Aortic smooth muscle cell (primary cell): ENCODE data around the gene SNAPC3. TPM values are rescaled to one million over a fixed set of nuclear protein-coding genes. Genes with fewer than 3 reads are reported as not detected.

ENCODE experiments used
- total RNA-seq: library from RNA; depleted of rRNA; stranded (reverse); fragments of >200 nt; gene quantifications from 2 replicates; pipeline ENCODE4 v1.2.3, GENCODE V29; 2014

The SNAPC3 gene
- 47.5 and 48.7 TPM in 2 replicates for total RNA-seq

GRCh38 chr9:15422372-15423230 is at the start of gene SNAPC3:
TSS of gene SNAPC3 (plus strand) at chr9:15422876. CDS start at chr9:15422880, 4 bp downstream.

GRCh38 chr9:15510789-15511575 is 88.3 kb downstream of the SNAPC3 start, which contains the start of gene PSIP1:
TSS of gene PSIP1 (minus strand) at chr9:15510970. CDS start at chr9:15510188, 782 bp downstream.

Other genes with a start within 250 kb of the SNAPC3 start
- gene TTC39B, start 115.7 kb upstream of the SNAPC3 start, total RNA-seq = 21.4 and 33.0 TPM in 2 replicates
- gene PSIP1, start 88.1 kb downstream of the SNAPC3 start, total RNA-seq = 36.5 and 48.6 TPM in 2 replicates
- gene CCDC171, start 130.2 kb downstream of the SNAPC3 start, total RNA-seq = 2.4 and 2.9 TPM in 2 replicates